RWPE2 (cell line): ENCODE results near the gene SLC9A9.

Experiments
- ATAC-seq: fragments of 200-7000 bp; cut with Tn5 transposase; 3 replicates; pipeline ENCODE4 v1.9.1; 2021; ENCODE audit warnings: low read depth
- DNase-seq: peaks from one replicate; pipeline ENCODE4 v3.0.0-alpha.2; 2020; ENCODE audit warnings: low spot score
- H3K27ac ChIP-seq: fragments of 450-650 bp; 2 replicates; pipeline ENCODE4 v1.5.1; 2017; ENCODE audit warnings: mild to moderate bottlenecking; ENCODE audit not compliant: poor library complexity, severe bottlenecking
- H3K27me3 ChIP-seq: fragments of 250-450 bp; sonication (Bioruptor Pico); 2 replicates; pipeline ENCODE4 v1.5.1; 2021; ENCODE audit warnings: mild to moderate bottlenecking, moderate library complexity; ENCODE audit not compliant: insufficient read depth, poor library complexity, severe bottlenecking
- H3K36me3 ChIP-seq: fragments of 250-450 bp; sonication (Bioruptor Pico); 2 replicates; pipeline ENCODE4 v1.5.1; 2020; ENCODE audit warnings: low read depth, mild to moderate bottlenecking, moderate library complexity
- H3K4me1 ChIP-seq: fragments of 250-450 bp; sonication (Bioruptor Pico); 2 replicates; pipeline ENCODE4 v1.5.1; 2021; ENCODE audit warnings: mild to moderate bottlenecking, moderate library complexity; ENCODE audit not compliant: insufficient read depth, poor library complexity, severe bottlenecking
- H3K4me3 ChIP-seq: fragments of 250-450 bp; sonication (Bioruptor Pico); 2 replicates; pipeline ENCODE4 v1.5.1; 2021; ENCODE audit warnings: mild to moderate bottlenecking, moderate library complexity; ENCODE audit not compliant: severe bottlenecking
- H3K9me3 ChIP-seq: fragments of 250-450 bp; sonication (Bioruptor Pico); 2 replicates; pipeline ENCODE4 v1.5.1; 2021; ENCODE audit warnings: mild to moderate bottlenecking, moderate library complexity; ENCODE audit not compliant: severe bottlenecking
- TF ChIP-seq, protein P1 (sequence below): fragments of 450-650 bp; IDR thresholded peaks from one replicate; pipeline ENCODE4 v1.5.1; 2017; ENCODE audit warnings: mild to moderate bottlenecking, moderate library complexity; ENCODE audit not compliant: poor library complexity, severe bottlenecking

The SLC9A9 gene

DNA sequence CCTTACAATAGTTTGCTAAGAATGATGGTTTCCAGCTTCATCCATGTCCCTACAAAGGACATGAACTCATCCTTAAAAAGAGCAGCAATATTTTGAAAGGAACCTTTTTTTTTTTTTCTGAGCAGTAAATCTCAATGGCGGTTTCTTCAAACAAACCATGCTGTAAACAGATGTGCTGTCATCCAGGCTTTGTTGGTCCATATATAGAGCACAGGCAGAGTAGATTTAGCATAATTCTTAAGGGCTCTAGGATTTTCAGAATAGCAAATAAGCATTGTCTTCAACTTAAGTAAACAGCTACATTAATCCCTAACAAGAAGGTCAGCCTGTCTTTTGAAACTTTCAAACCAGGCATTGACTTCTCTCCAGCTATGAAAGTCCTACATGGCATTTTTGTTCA is 334.2 kb downstream of the SLC9A9 start:
- ATAC-seq (no peak), DNase-seq (no peak)
- Histone ChIP-seq H3K4me3 (no peak overlapping the region), H3K36me3 (no peaks in the 10 kb centered on the region), H3K9me3 (no peaks in the 10 kb centered on the region), H3K27me3 (no peaks in the 10 kb centered on the region), H3K27ac (no peak overlapping the region), H3K4me1 (no peaks in the 10 kb centered on the region)
- TF ChIP-seq, protein P1, sequence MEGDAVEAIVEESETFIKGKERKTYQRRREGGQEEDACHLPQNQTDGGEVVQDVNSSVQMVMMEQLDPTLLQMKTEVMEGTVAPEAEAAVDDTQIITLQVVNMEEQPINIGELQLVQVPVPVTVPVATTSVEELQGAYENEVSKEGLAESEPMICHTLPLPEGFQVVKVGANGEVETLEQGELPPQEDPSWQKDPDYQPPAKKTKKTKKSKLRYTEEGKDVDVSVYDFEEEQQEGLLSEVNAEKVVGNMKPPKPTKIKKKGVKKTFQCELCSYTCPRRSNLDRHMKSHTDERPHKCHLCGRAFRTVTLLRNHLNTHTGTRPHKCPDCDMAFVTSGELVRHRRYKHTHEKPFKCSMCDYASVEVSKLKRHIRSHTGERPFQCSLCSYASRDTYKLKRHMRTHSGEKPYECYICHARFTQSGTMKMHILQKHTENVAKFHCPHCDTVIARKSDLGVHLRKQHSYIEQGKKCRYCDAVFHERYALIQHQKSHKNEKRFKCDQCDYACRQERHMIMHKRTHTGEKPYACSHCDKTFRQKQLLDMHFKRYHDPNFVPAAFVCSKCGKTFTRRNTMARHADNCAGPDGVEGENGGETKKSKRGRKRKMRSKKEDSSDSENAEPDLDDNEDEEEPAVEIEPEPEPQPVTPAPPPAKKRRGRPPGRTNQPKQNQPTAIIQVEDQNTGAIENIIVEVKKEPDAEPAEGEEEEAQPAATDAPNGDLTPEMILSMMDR: no peak

DNA sequence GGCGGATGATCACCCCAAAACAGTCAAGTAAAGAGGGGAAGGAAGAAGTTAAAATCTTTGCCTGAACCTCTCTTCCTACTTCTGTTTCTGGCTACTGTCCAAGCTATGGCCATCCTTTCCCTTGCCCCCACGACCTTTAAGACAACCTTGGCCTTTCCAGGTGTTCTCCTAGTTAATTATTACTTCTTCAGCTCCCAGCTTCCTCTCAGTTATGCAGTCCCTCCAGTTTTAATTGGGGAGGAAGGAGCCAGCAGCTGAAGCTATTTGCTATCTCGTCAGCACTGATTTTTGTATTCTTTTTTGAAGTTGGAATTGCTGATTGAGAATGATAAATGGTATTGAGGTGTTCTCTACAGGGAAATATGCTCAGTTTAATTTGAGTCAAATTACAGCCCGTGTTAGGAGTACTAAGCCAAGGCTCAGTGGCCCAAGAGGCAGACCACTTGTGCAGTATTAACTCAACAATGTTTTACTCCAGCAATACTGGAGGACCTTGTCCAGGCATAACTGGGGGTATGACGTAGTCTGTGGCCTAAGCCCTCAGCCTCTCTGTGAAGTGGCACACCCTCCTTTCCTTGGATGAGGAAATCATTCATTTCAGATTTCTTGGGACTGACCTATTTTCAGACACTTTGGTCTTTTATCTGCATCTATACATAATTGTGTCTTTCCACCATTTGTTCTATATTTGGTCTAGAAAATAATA is 336.9 kb downstream of the SLC9A9 start:
- Histone ChIP-seq H3K27me3 (no peaks in the 10 kb centered on the region), H3K36me3 (no peaks in the 10 kb centered on the region), H3K4me1 (peaks cover 9% of the 10 kb centered on the region), H3K4me3 (no peak overlapping the region), H3K9me3 (no peaks in the 10 kb centered on the region), H3K27ac (no peak overlapping the region)
- ATAC-seq (no peak), DNase-seq (no peak)
- TF ChIP-seq, protein P1: no peak

DNA sequence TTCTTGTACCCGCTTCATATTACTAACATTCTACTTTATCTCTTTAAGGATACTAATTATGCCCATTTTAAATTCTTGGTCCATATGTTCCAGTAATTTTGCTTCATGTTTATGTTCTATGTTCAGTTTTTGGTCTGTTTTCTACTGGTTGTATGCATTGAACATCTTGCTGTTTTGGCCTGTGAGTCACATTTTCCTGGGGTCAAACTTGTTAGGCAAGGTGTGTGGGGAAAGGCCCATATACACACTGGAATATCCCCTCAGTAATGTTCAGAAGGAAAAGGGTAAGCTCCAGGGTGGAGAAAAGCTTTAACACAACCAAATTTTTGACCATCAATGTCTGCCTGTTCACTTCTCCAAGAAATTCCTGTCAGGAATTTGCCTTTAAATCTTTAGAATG is 337.7 kb downstream of the SLC9A9 start:
- TF ChIP-seq, protein P1: no peak

DNA sequence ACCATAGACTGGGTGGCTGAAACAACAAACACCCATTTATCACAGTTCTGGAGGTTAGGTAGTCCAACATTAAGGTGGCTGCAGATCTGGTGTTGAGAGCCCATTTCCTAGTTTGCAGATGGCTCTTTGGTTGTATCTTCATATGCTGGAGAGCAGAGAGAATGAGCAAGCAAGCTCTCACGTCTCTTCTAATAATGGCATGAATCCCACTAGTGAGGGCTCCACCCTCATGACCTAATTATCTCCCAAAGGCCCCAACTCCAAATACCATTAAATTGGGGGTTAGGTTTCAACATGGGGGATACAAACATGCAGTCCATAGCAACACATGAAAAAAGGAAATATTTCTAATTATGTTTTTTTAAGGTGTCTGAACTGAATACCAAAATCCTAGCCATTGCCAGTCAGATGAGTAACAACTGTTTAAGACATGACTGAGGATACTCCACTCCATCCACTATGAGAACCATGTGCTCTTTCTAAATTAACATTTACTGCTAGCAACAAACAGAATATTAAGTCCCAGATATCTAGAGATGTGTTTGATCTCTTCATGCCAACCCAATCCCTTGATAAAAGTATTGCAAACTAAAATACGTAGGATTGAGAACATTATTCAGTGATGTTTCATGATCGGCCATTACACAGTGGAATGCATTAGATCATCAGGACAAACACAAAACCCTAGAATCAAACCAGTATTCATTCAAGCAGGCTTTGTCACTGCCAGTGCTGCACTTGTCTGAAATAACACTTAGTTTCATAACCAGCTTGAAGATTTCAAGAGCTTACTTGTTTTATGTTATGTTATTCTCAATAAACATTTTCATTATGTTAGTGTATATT is 340.3 kb downstream of the SLC9A9 start:
- Histone ChIP-seq H3K27me3 (no peaks in the 10 kb centered on the region), H3K4me3 (no peak overlapping the region), H3K27ac (no peak overlapping the region), H3K9me3 (no peaks in the 10 kb centered on the region), H3K4me1 (peaks cover 9% of the 10 kb centered on the region), H3K36me3 (no peaks in the 10 kb centered on the region)
- TF ChIP-seq, protein P1: no peak
- no peak for DNase-seq
- peak; percentile 91 for ATAC-seq

More for the DNA sequence above, 337.7 kb downstream of the SLC9A9 start:
- no peak overlapping the region for H3K27ac ChIP-seq
- no peaks in the 10 kb centered on the region for H3K9me3 ChIP-seq
- H3K4me3 ChIP-seq: no peak overlapping the region
- DNase-seq: no peak
- no peaks in the 10 kb centered on the region for H3K36me3 ChIP-seq
- ATAC-seq: no peak
- no peaks in the 10 kb centered on the region for H3K27me3 ChIP-seq
- peaks cover 9% of the 10 kb centered on the region for H3K4me1 ChIP-seq

DNA sequence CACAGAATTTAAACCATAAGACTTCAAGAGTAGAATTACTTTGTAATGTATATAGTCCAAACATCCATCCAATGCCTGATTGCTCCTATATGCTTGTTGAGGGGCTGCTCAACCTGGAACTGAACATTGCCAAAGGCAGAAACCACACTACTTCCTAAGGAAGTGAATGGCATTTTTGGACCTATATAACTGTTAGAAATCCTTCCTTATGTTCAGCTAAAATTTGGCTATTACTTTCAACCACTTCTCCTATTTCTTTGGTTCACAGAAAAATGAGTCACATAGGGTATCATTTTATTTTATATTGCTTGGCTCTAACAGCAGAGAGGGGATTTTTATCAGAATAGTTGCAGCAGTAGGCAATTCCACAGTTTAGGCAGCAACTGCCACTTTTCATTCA is 342.1 kb downstream of the SLC9A9 start:
- ATAC-seq (no peak), DNase-seq (no peak)
- H3K36me3 ChIP-seq: no peaks in the 10 kb centered on the region
- TF ChIP-seq, protein P1: no peak
- H3K4me1 ChIP-seq: peaks cover 9% of the 10 kb centered on the region
- no peaks in the 10 kb centered on the region for H3K9me3 ChIP-seq
- no peak overlapping the region for H3K27ac ChIP-seq
- H3K4me3 ChIP-seq: no peak overlapping the region
- H3K27me3 ChIP-seq: no peaks in the 10 kb centered on the region
